KOPT-K1 (cell line): ENCODE results near the gene INPP5D.
A peak's percentile ranks its signal among the peaks of the same experiment; 100 is the strongest.
"Not testable (repeated sequence)": the region's sequence is repeated elsewhere in the genome, so short reads cannot be mapped to it uniquely, and the experiment has no call there.

Source experiments
- H3K27ac ChIP-seq: fragments of 200-600 bp; sonication (generic); 2 replicates; pipeline ENCODE4 v1.5.1; 2016; ENCODE audit warnings: antibody characterized with exemption, mild to moderate bottlenecking, low read depth, low read length; ENCODE audit not compliant: poor library complexity, severe bottlenecking
- H3K36me3 ChIP-seq: fragments of 200-600 bp; sonication (generic); 2 replicates; pipeline ENCODE4 v1.5.1; 2017; ENCODE audit warnings: antibody characterized with exemption, mild to moderate bottlenecking, low read length, moderate library complexity; ENCODE audit not compliant: insufficient read depth
- H3K9me3 ChIP-seq: fragments of 200-600 bp; sonication (generic); 2 replicates; pipeline ENCODE4 v1.5.1; 2017; ENCODE audit warnings: antibody characterized with exemption, low read length, mild to moderate bottlenecking; ENCODE audit not compliant: insufficient read depth, poor library complexity, severe bottlenecking

INPP5D gene

GRCh38 chr2:233099820-233100191, 39.7 kb downstream of the INPP5D start:
- peak overlapping the region; percentile 62 for H3K27ac ChIP-seq

GRCh38 chr2:233100192-233100998, 40.3 kb downstream of the INPP5D start:
- Histone ChIP-seq H3K27ac (peak overlapping the region; percentile 62), H3K9me3 (no peaks in the 10 kb centered on the region), H3K36me3 (peaks cover 29% of the 10 kb centered on the region)

More at GRCh38 chr2:233099820-233100191, 39.7 kb downstream of the INPP5D start:
- H3K36me3 ChIP-seq: peaks cover 28% of the 10 kb centered on the region
- not testable (repeated sequence) for H3K9me3 ChIP-seq

- Histone ChIP-seq H3K9me3 (no peaks in the 10 kb centered on the region), H3K36me3 (peaks cover 33% of the 10 kb centered on the region), H3K27ac (peak overlapping the region; percentile 62)
These were observed 41.0 kb downstream of the INPP5D start for GRCh38 chr2:233101141-233101540.

GRCh38 chr2:233101816-233102215, 41.7 kb downstream of the INPP5D start:
- Histone ChIP-seq H3K27ac (no peak overlapping the region), H3K36me3 (peaks cover 33% of the 10 kb centered on the region), H3K9me3 (no peaks in the 10 kb centered on the region)

GRCh38 chr2:233105156-233105895, 45.2 kb downstream of the INPP5D start:
- Histone ChIP-seq H3K36me3 (peaks cover 22% of the 10 kb centered on the region), H3K27ac (no peak overlapping the region), H3K9me3 (no peaks in the 10 kb centered on the region)

- Histone ChIP-seq H3K9me3 (no peaks in the 10 kb centered on the region), H3K27ac (no peak overlapping the region), H3K36me3 (peaks cover 22% of the 10 kb centered on the region)
These were observed 45.8 kb downstream of the INPP5D start for GRCh38 chr2:233105930-233106329.

- Histone ChIP-seq H3K27ac (no peak overlapping the region), H3K9me3 (no peaks in the 10 kb centered on the region), H3K36me3 (peaks cover 22% of the 10 kb centered on the region)
These were observed 46.9 kb downstream of the INPP5D start for GRCh38 chr2:233107011-233107410.

- H3K36me3 ChIP-seq: peaks cover 22% of the 10 kb centered on the region
- H3K9me3 ChIP-seq: no peaks in the 10 kb centered on the region
- H3K27ac ChIP-seq: no peak overlapping the region
These were observed 47.7 kb downstream of the INPP5D start for GRCh38 chr2:233107831-233108300.

GRCh38 chr2:233108611-233109490, 48.7 kb downstream of the INPP5D start:
- H3K27ac ChIP-seq: no peak overlapping the region
- H3K36me3 ChIP-seq: peaks cover 22% of the 10 kb centered on the region

GRCh38 chr2:233111427-233111826, 51.3 kb downstream of the INPP5D start:
- H3K27ac ChIP-seq: no peak overlapping the region
- H3K36me3 ChIP-seq: peaks cover 18% of the 10 kb centered on the region; the same call in 1 of the 2 replicates
- no peaks in the 10 kb centered on the region for H3K9me3 ChIP-seq

More at GRCh38 chr2:233108611-233109490, 48.7 kb downstream of the INPP5D start:
- H3K9me3 ChIP-seq: no peaks in the 10 kb centered on the region

- Histone ChIP-seq H3K9me3 (no peaks in the 10 kb centered on the region), H3K27ac (no peak overlapping the region), H3K36me3 (peaks cover 18% of the 10 kb centered on the region; the same call in 1 of the 2 replicates)
These were observed 52.2 kb downstream of the INPP5D start for GRCh38 chr2:233112329-233112728.

- H3K9me3 ChIP-seq: no peaks in the 10 kb centered on the region
- H3K36me3 ChIP-seq: peaks cover 23% of the 10 kb centered on the region; the same call in 1 of the 2 replicates
- H3K27ac ChIP-seq: no peak overlapping the region
These were observed 52.8 kb downstream of the INPP5D start for GRCh38 chr2:233112776-233113452.

- peaks cover 29% of the 10 kb centered on the region; the same call in 1 of the 2 replicates for H3K36me3 ChIP-seq
- H3K27ac ChIP-seq: no peak overlapping the region
- no peaks in the 10 kb centered on the region for H3K9me3 ChIP-seq
These were observed 54.3 kb downstream of the INPP5D start for GRCh38 chr2:233114421-233114861.

- no peaks in the 10 kb centered on the region for H3K9me3 ChIP-seq
- no peak overlapping the region for H3K27ac ChIP-seq
- peaks cover 35% of the 10 kb centered on the region; the same call in 1 of the 2 replicates for H3K36me3 ChIP-seq
These were observed 55.0 kb downstream of the INPP5D start for GRCh38 chr2:233115121-233115520.
